GM13976 (cell line): Measurements from ENCODE around the gene PAXX.
"Not testable (repeated sequence)": the region's sequence is repeated elsewhere in the genome, so short reads cannot be mapped to it uniquely, and the experiment has no call there.

Experiments
- DNase-seq: peaks from one replicate; pipeline ENCODE4 v3.0.0; 2012; ENCODE audit warnings: low spot score
- CTCF ChIP-seq: IDR thresholded peaks from 2 replicates; pipeline ENCODE4 v1.5.1; 2012; ENCODE audit warnings: borderline replicate concordance, mild to moderate bottlenecking; ENCODE audit not compliant: insufficient read depth; ENCODE audit errors: extremely low read depth, missing control alignments, control extremely low read depth
- in situ Hi-C: fragments of 300-500 bp; cut with MboI; formaldehyde crosslinking; loops from one replicate; pipeline ENCODE4 v1.12.0; 2022; ENCODE audit warnings: low sequenced_read_pairs, mixed read lengths, inconsistent platforms; ENCODE audit not compliant: unreplicated experiment

PAXX gene

GRCh38 chr9:137032858-137033257, 40.6 kb downstream of the PAXX start:
- no peak for TF ChIP-seq CTCF
- in situ Hi-C loops, result loop anchor here (10.0 kb wide), 1 partner anchor 258 kb away; no protein-coding TSS in a partner anchor
- no peak for DNase-seq

GRCh38 chr9:137033481-137033880, 41.3 kb downstream of the PAXX start:
- in situ Hi-C loops, result loop anchor here (10.0 kb wide), 1 partner anchor 259 kb away; no protein-coding TSS in a partner anchor
- DNase-seq, result not testable (repeated sequence)

GRCh38 chr9:137034039-137034708, 42.0 kb downstream of the PAXX start:
- no peak for DNase-seq
- in situ Hi-C loops, result loop anchor here (10.0 kb wide), 1 partner anchor 259 kb away; no protein-coding TSS in a partner anchor
- no peak for TF ChIP-seq CTCF

- peak; percentile 99 for TF ChIP-seq CTCF
- in situ Hi-C loops, result loop anchor here (10.0 kb wide), 1 partner anchor 260 kb away; no protein-coding TSS in a partner anchor
- DNase-seq, result peak; percentile 95
Measured at GRCh38 chr9:137034709-137035506, 42.7 kb downstream of the PAXX start.

GRCh38 chr9:137035507-137035834, 43.2 kb downstream of the PAXX start:
- TF ChIP-seq CTCF, result no peak
- in situ Hi-C loops, result loop anchor here (10.0 kb wide), 1 partner anchor 261 kb away; no protein-coding TSS in a partner anchor
- DNase-seq, result no peak

GRCh38 chr9:137035937-137036336, 43.7 kb downstream of the PAXX start:
- no peak for DNase-seq
- no peak for TF ChIP-seq CTCF
- in situ Hi-C loops, result loop anchor here (10.0 kb wide), 1 partner anchor 261 kb away; no protein-coding TSS in a partner anchor

GRCh38 chr9:137037035-137037434, 44.8 kb downstream of the PAXX start:
- no peak for DNase-seq
- in situ Hi-C loops, result loop anchor here (10.0 kb wide), 1 partner anchor 262 kb away; no protein-coding TSS in a partner anchor
- TF ChIP-seq CTCF, result no peak
